IMR-90 (cell line): ENCODE measurements around the gene HDGFL2. TPM values are rescaled to one million over a fixed set of nuclear protein-coding genes. Genes with fewer than 3 reads are reported as not detected.

ENCODE experiments used
- ATAC-seq: fragments of 200-7000 bp; cut with Tn5 transposase; 2 replicates; pipeline ENCODE4 v1.9.1; 2020; ENCODE audit warnings: low read depth, mild to moderate bottlenecking, moderate library complexity
- BruUV-seq: library from RNA; stranded (reverse); fragments of 400-500 nt; replicated peaks from 2 replicates; lab custom pipeline; 2021; lab: Mats Ljungman, UMichigan
- CTCF ChIA-PET: fragments of 300-600 bp; formaldehyde crosslinking; extraction: SDS; loops from one replicate; lab custom pipeline; 2021; ENCODE audit warnings: antibody characterized with exemption; lab: Yijun Ruan, JAX
- POLR2A ChIA-PET: fragments of 300-600 bp; sonication (Branson Sonifier 250); formaldehyde crosslinking; loops from one replicate; lab custom pipeline; 2022; ENCODE audit warnings: antibody characterized with exemption; ENCODE audit not compliant: unreplicated experiment; lab: Charles Lee
- DNase-seq: peaks from one replicate; pipeline ENCODE4 v3.0.0; 2013
- H2AFZ ChIP-seq: replicated peaks from 2 replicates; pipeline ENCODE3; 2013; ENCODE audit warnings: low read length, mild to moderate bottlenecking; ENCODE audit not compliant: poor library complexity
- H2AK5ac ChIP-seq: 2 replicates; pipeline ENCODE4 v1.6.1; 2013; ENCODE audit warnings: low read depth, low read length, inconsistent platforms
- H2AK9ac ChIP-seq: replicated peaks from 2 replicates; pipeline ENCODE3; 2013; ENCODE audit warnings: mild to moderate bottlenecking, low read depth, low read length, moderate library complexity; ENCODE audit not compliant: poor library complexity
- H2BK120ac ChIP-seq: 2 replicates; pipeline ENCODE4 v1.6.1; 2013; ENCODE audit warnings: low read depth, low read length, inconsistent platforms
- H2BK15ac ChIP-seq: 3 replicates; pipeline ENCODE4 v1.6.1; 2013; ENCODE audit warnings: low read depth, low read length, inconsistent platforms
- H2BK20ac ChIP-seq: 2 replicates; pipeline ENCODE4 v1.6.1; 2013; ENCODE audit warnings: low read depth, mild to moderate bottlenecking, inconsistent platforms, low read length, moderate library complexity
- H2BK5ac ChIP-seq: 2 replicates; pipeline ENCODE4 v1.6.1; 2013; ENCODE audit warnings: mild to moderate bottlenecking, low read depth, low read length, inconsistent platforms; ENCODE audit not compliant: poor library complexity, severe bottlenecking
- H3K14ac ChIP-seq: replicated peaks from 2 replicates; pipeline ENCODE4 v1.6.1; 2013; ENCODE audit warnings: low read depth, low read length, inconsistent platforms
- H3K18ac ChIP-seq: 2 replicates; pipeline ENCODE4 v1.6.1; 2013; ENCODE audit warnings: low read depth, low read length, control low read depth
- H3K23ac ChIP-seq: 2 replicates; pipeline ENCODE4 v1.6.1; 2013; ENCODE audit warnings: low read depth, low read length, inconsistent platforms
- H3K27ac ChIP-seq: 2 replicates; pipeline ENCODE4 v1.5.1; 2013; ENCODE audit warnings: mild to moderate bottlenecking, control low read depth, low read length; ENCODE audit not compliant: insufficient read depth
- H3K27me3 ChIP-seq: 2 replicates; pipeline ENCODE4 v1.6.1; 2013; ENCODE audit warnings: low read length; ENCODE audit not compliant: control insufficient read depth, insufficient read depth
- H3K36me3 ChIP-seq: 2 replicates; pipeline ENCODE4 v1.6.1; 2013; ENCODE audit warnings: low read length, mixed read lengths; ENCODE audit not compliant: control insufficient read depth, insufficient read depth
- H3K4ac ChIP-seq: 2 replicates; pipeline ENCODE4 v1.6.1; 2013; ENCODE audit warnings: low read depth, low read length, inconsistent platforms
- H3K4me1 ChIP-seq: 2 replicates; pipeline ENCODE4 v1.6.1; 2013; ENCODE audit warnings: low read length, mixed read lengths; ENCODE audit not compliant: control insufficient read depth, insufficient read depth
- H3K4me2 ChIP-seq: 2 replicates; pipeline ENCODE4 v1.6.1; 2013; ENCODE audit warnings: low read depth, mild to moderate bottlenecking, control low read depth, low read length, moderate library complexity
- H3K4me3 ChIP-seq: 2 replicates; pipeline ENCODE4 v1.5.1; 2013; ENCODE audit warnings: low read depth, mild to moderate bottlenecking, control low read depth, low read length, moderate library complexity; ENCODE audit not compliant: insufficient read depth
- H3K56ac ChIP-seq: 2 replicates; pipeline ENCODE4 v1.6.1; 2013; ENCODE audit warnings: low read length, inconsistent platforms; ENCODE audit not compliant: insufficient read depth; ENCODE audit errors: extremely low read depth
- H3K79me1 ChIP-seq, 2 experiments: 2 replicates each; pipeline ENCODE4 v1.6.1; 2013; ENCODE audit warnings: low read length in 2 of 2, inconsistent platforms in 1 of 2, low read depth in 1 of 2
- H3K9ac ChIP-seq: 2 replicates; pipeline ENCODE4 v1.6.1; 2013; ENCODE audit warnings: low read depth, low read length, control low read depth
- H3K9me1 ChIP-seq: 2 replicates; pipeline ENCODE4 v1.6.1; 2013; ENCODE audit warnings: low read length, inconsistent platforms; ENCODE audit not compliant: insufficient read depth
- H3K9me3 ChIP-seq: 2 replicates; pipeline ENCODE4 v1.6.1; 2013; ENCODE audit warnings: low read length; ENCODE audit not compliant: control insufficient read depth, insufficient read depth
- H4K20me1 ChIP-seq: 2 replicates; pipeline ENCODE4 v1.6.1; 2013; ENCODE audit warnings: low read length, inconsistent platforms; ENCODE audit not compliant: insufficient read depth
- H4K5ac ChIP-seq: 2 replicates; pipeline ENCODE4 v1.6.1; 2013; ENCODE audit warnings: mild to moderate bottlenecking, low read depth, low read length, control low read depth
- H4K8ac ChIP-seq, 2 experiments: 2 replicates each; pipeline ENCODE4 v1.6.1; 2013; ENCODE audit warnings: low read depth in 2 of 2, low read length in 2 of 2, control low read depth in 1 of 2, inconsistent platforms in 1 of 2
- H4K91ac ChIP-seq: 2 replicates; pipeline ENCODE4 v1.6.1; 2013; ENCODE audit warnings: low read depth, low read length, inconsistent platforms; ENCODE audit not compliant: insufficient read depth
- CEBPB ChIP-seq: IDR thresholded peaks from 2 replicates; pipeline ENCODE4 v1.6.1; 2012; ENCODE audit warnings: low read depth, low read length, improper control_type of control experiment
- CHD1 ChIP-seq: IDR thresholded peaks from 2 replicates; pipeline ENCODE4 v1.6.1; 2012; ENCODE audit warnings: low read depth, low read length, improper control_type of control experiment
- CTCF ChIP-seq: conservative IDR thresholded peaks from 2 replicates; pipeline ENCODE4 v1.5.1; 2012; ENCODE audit warnings: mild to moderate bottlenecking, low read depth, low read length, improper control_type of control experiment
- ELK1 ChIP-seq: fragments of 150-350 bp; IDR thresholded peaks from 2 replicates; pipeline ENCODE4 v1.6.1; 2016; ENCODE audit warnings: low read depth, mild to moderate bottlenecking, low read length, moderate library complexity, borderline replicate concordance
- FOS ChIP-seq: fragments of 150-350 bp; IDR thresholded peaks from 2 replicates; pipeline ENCODE4 v1.6.1; 2016; ENCODE audit warnings: low read depth, low read length
- MAFK ChIP-seq: IDR thresholded peaks from 2 replicates; pipeline ENCODE4 v1.6.1; 2012; ENCODE audit warnings: low read depth, low read length, improper control_type of control experiment
- MAZ ChIP-seq: IDR thresholded peaks from 2 replicates; pipeline ENCODE4 v1.6.1; 2012; ENCODE audit warnings: low read depth, mild to moderate bottlenecking, low read length, improper control_type of control experiment, moderate library complexity, borderline replicate concordance
- MXI1 ChIP-seq: IDR thresholded peaks from 2 replicates; pipeline ENCODE4 v1.6.1; 2012; ENCODE audit warnings: low read depth, mild to moderate bottlenecking, low read length, moderate library complexity, borderline replicate concordance
- NFE2L2 ChIP-seq: fragments of 150-350 bp; IDR thresholded peaks from 2 replicates; pipeline ENCODE4 v1.6.1; 2016; ENCODE audit warnings: low read depth, mild to moderate bottlenecking, low read length
- POLR2A ChIP-seq: IDR thresholded peaks from 2 replicates; pipeline ENCODE4 v1.6.1; 2012; ENCODE audit warnings: mild to moderate bottlenecking, low read depth, low read length
- RAD21 ChIP-seq: IDR thresholded peaks from 2 replicates; pipeline ENCODE4 v1.6.1; 2012; ENCODE audit warnings: low read length, improper control_type of control experiment
- RFX5 ChIP-seq: IDR thresholded peaks from 2 replicates; pipeline ENCODE4 v1.8.0; 2012; ENCODE audit warnings: low read depth, mild to moderate bottlenecking, low read length, moderate library complexity
- SMC3 ChIP-seq: fragments of 150-350 bp; IDR thresholded peaks from 2 replicates; pipeline ENCODE4 v1.6.1; 2016; ENCODE audit warnings: low read depth, mild to moderate bottlenecking, antibody characterized with exemption, low read length, moderate library complexity
- USF2 ChIP-seq: fragments of 150-350 bp; IDR thresholded peaks from 2 replicates; pipeline ENCODE4 v1.6.1; 2017; ENCODE audit warnings: mild to moderate bottlenecking, antibody characterized with exemption, low read length, low read depth
- WGBS, 2 experiments: methylation state at CpG; one replicate each; pipeline versions ENCODE4 v1.1.5 to v1.1.7; 2013; ENCODE audit warnings: missing lambda C conversion rate in 2 of 2; ENCODE audit not compliant: insufficient read length in 1 of 2; ENCODE audit errors: extremely low coverage in 2 of 2; 5-methylcytosine and 5-hydroxymethylcytosine counted together
- dilution Hi-C: fragments of 300-500 bp; cut with HindIII; formaldehyde crosslinking; loops from one replicate; pipeline ENCODE4 v1.14.3; 2018; ENCODE audit warnings: low sequenced_read_pairs; ENCODE audit not compliant: unreplicated experiment
- in situ Hi-C: fragments of 300-500 bp; cut with MboI; formaldehyde crosslinking; loops from 3 replicates; pipeline ENCODE4 v1.14.3; 2019; ENCODE audit warnings: low sequenced_read_pairs, inconsistent platforms, mixed read lengths
- intact Hi-C: fragments of 100-400 bp; cut with micrococcal nuclease; formaldehyde crosslinking; loops from 2 replicates; pipeline ENCODE4 v1.10.0; 2022
- polyA plus RNA-seq, 3 experiments: library from polyadenylated mRNA; depleted of rRNA; stranded (reverse); fragments of >200 nt; gene quantifications; 2 replicates each; pipeline ENCODE4 v1.2.3, GENCODE V29; 2012; ENCODE audit warnings: low replicate concordance in 1 of 3
- total RNA-seq: library from RNA; depleted of rRNA; stranded (reverse); fragments of >200 nt; gene quantifications from 2 replicates; pipeline ENCODE4 v1.2.3, GENCODE V29; 2012

The HDGFL2 gene
- total and polyA plus RNA-seq, 2 of the 4 experiments (the other 2 are of a cell fraction): 35.8 to 48.5 TPM

- peaks cover 6% of the 10 kb centered on the region for H3K9me3 ChIP-seq
- H3K9me1 ChIP-seq: no peaks in the 10 kb centered on the region
- no peak for DNase-seq
- no peaks in the 10 kb centered on the region; the same call in 1 of the 2 replicates for H3K4me1 ChIP-seq
- in situ Hi-C loops (no loop called here), intact Hi-C loops (no loop called here), dilution Hi-C loops (no loop called here)
- H2BK20ac ChIP-seq: no peak overlapping the region
- H3K23ac ChIP-seq: no peak overlapping the region
- TF ChIP-seq MAFK (no peak), RFX5 (no peak), MAZ (no peak), CTCF (no peak), FOS (no peak), ELK1 (no peak), POLR2A (no peak), CEBPB (no peak), MXI1 (no peak), RAD21 (no peak), NFE2L2 (no peak), SMC3 (no peak), USF2 (no peak), CHD1 (no peak)
- H2AK9ac ChIP-seq: no peak overlapping the region
- no peak overlapping the region for H2BK15ac ChIP-seq
- no peaks in the 10 kb centered on the region for H3K79me1 ChIP-seq
- no TSS peak for BruUV-seq
- CTCF ChIA-PET: no interaction called here
- no peak overlapping the region for H3K27ac ChIP-seq
- no peak overlapping the region for H2AK5ac ChIP-seq
- no peak overlapping the region for H3K56ac ChIP-seq
- H3K14ac ChIP-seq: no peak overlapping the region
- no peak overlapping the region for H4K5ac ChIP-seq
- no peak overlapping the region for H3K4me2 ChIP-seq
- no peak overlapping the region for H2BK120ac ChIP-seq
- peaks cover 40% of the 10 kb centered on the region for H3K27me3 ChIP-seq
- H2BK5ac ChIP-seq: no peak overlapping the region
- ATAC-seq: no peak
- H3K36me3 ChIP-seq: no peaks in the 10 kb centered on the region
- no peaks in the 10 kb centered on the region for H4K20me1 ChIP-seq
- no peak overlapping the region for H2AFZ ChIP-seq
- no peak overlapping the region for H3K4me3 ChIP-seq
- no peak overlapping the region for H3K9ac ChIP-seq
- no peak overlapping the region for H4K91ac ChIP-seq
- POLR2A ChIA-PET: no interaction called here
- no peak overlapping the region for H3K18ac ChIP-seq
- H4K8ac ChIP-seq: no peak overlapping the region
- H3K4ac ChIP-seq: no peak overlapping the region
- WGBS, 2 experiments: 67% methylated on average over 21 of the region's 27 CpGs; no CpG with 5 or more reads in 1 of the 2 experiments
Observed at GRCh38 chr19:4537953-4538600, 66.0 kb downstream of the HDGFL2 start.
